ENCODE measurements around the gene EIF1AX.

The EIF1AX gene

GRCh38 chrX:20147561-20147960 is 5.9 kb upstream of the EIF1AX start:
- Histone ChIP-seq H3K4me3 (ENCODE audit: low read depth, low read length) (no peak overlapping the region), H3K27ac (no peak overlapping the region), H3K27me3 (ENCODE audit: insufficient read depth, low read depth, severe bottlenecking) (no peaks in the 10 kb centered on the region), H3K36me3 (no peaks in the 10 kb centered on the region), H3K9me3 (ENCODE audit: severe bottlenecking) (no peaks in the 10 kb centered on the region)
- no peak for DNase-seq
- TF ChIP-seq, protein P1, sequence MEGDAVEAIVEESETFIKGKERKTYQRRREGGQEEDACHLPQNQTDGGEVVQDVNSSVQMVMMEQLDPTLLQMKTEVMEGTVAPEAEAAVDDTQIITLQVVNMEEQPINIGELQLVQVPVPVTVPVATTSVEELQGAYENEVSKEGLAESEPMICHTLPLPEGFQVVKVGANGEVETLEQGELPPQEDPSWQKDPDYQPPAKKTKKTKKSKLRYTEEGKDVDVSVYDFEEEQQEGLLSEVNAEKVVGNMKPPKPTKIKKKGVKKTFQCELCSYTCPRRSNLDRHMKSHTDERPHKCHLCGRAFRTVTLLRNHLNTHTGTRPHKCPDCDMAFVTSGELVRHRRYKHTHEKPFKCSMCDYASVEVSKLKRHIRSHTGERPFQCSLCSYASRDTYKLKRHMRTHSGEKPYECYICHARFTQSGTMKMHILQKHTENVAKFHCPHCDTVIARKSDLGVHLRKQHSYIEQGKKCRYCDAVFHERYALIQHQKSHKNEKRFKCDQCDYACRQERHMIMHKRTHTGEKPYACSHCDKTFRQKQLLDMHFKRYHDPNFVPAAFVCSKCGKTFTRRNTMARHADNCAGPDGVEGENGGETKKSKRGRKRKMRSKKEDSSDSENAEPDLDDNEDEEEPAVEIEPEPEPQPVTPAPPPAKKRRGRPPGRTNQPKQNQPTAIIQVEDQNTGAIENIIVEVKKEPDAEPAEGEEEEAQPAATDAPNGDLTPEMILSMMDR (IDR thresholded peaks at IDR 0.05; ENCODE audit: low read depth, low read length), result no peak

- TF ChIP-seq, protein P1 (IDR thresholded peaks at IDR 0.05; ENCODE audit: low read depth, low read length), result no peak
- Histone ChIP-seq H3K27me3 (ENCODE audit: insufficient read depth, low read depth, severe bottlenecking) (no peaks in the 10 kb centered on the region), H3K27ac (no peak overlapping the region), H3K36me3 (peaks cover 12% of the 10 kb centered on the region), H3K9me3 (ENCODE audit: severe bottlenecking) (peaks cover 4% of the 10 kb centered on the region), H3K4me3 (ENCODE audit: low read depth, low read length) (no peak overlapping the region)
- DNase-seq, result no peak
Measured at GRCh38 chrX:20144491-20144890, 2.9 kb upstream of the EIF1AX start.

DNA sequence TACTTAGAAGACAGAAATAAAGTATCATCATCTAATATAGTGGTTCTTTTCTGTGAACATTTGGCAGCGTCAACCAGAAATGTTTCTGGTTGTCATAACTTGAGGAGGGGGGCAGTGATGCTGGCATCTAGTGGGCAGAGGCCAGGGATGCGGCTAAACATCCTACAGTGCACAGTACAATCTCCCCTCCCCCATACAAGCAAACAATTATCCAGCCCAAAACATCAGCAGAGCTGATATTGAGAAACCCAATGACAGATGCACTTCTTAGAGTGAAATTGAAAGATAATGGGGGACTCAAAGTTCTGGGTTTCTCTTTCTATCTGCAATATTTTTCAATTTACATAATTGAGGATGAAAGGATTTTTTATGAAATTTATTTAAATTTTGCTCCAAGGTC is 1.9 kb upstream of the EIF1AX start:
- Histone ChIP-seq H3K9me3 (ENCODE audit: severe bottlenecking) (peaks cover 4% of the 10 kb centered on the region), H3K27me3 (ENCODE audit: insufficient read depth, low read depth, severe bottlenecking) (no peaks in the 10 kb centered on the region), H3K36me3 (peaks cover 21% of the 10 kb centered on the region), H3K4me3 (ENCODE audit: low read depth, low read length) (no peak overlapping the region), H3K27ac (no peak overlapping the region)
- TF ChIP-seq, protein P1 (IDR thresholded peaks at IDR 0.05; ENCODE audit: low read depth, low read length), result peak; percentile 15; the same call in 1 of the 2 replicates
- DNase-seq, result no peak

DNA sequence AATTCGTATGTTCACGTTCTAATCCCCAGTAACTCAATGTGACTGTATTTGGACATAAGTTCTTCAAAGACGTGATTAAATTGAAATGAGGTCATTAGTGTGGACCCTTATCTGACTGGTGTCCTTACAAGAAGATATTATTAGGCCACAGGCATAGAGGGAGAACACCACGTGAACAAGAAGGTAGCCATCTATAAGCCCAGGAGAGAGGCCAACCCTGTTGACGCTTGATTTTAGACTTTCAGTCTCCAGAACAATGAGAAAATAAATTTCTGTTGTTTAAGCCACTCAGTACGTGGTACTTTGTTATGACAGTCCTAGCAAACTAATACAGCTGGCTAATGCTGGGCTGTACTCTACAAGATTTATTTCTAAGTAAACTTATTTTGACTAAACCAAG is 1.5 kb upstream of the EIF1AX start:
- peaks cover 4% of the 10 kb centered on the region for H3K9me3 ChIP-seq (ENCODE audit: severe bottlenecking)
- TF ChIP-seq, protein P1 (IDR thresholded peaks at IDR 0.05; ENCODE audit: low read depth, low read length), result no peak
- no peak overlapping the region for H3K4me3 ChIP-seq (ENCODE audit: low read depth, low read length)
- DNase-seq, result no peak
- H3K27me3 ChIP-seq (ENCODE audit: insufficient read depth, low read depth, severe bottlenecking), result no peaks in the 10 kb centered on the region
- no peak overlapping the region for H3K27ac ChIP-seq
- H3K36me3 ChIP-seq, result peaks cover 26% of the 10 kb centered on the region

GRCh38 chrX:20140420-20140819 is 1.2 kb downstream of the EIF1AX start:
- H3K27me3 ChIP-seq (ENCODE audit: insufficient read depth, low read depth, severe bottlenecking), result no peaks in the 10 kb centered on the region
- peak overlapping the region; percentile 99 for H3K4me3 ChIP-seq (ENCODE audit: low read depth, low read length)
- H3K9me3 ChIP-seq (ENCODE audit: severe bottlenecking), result peaks cover 4% of the 10 kb centered on the region
- no peak for DNase-seq
- no peak overlapping the region for H3K27ac ChIP-seq
- TF ChIP-seq, protein P1 (IDR thresholded peaks at IDR 0.05; ENCODE audit: low read depth, low read length), result no peak
- H3K36me3 ChIP-seq, result peaks cover 53% of the 10 kb centered on the region

GRCh38 chrX:20139966-20140365 is 1.7 kb downstream of the EIF1AX start:
- peaks cover 4% of the 10 kb centered on the region for H3K9me3 ChIP-seq (ENCODE audit: severe bottlenecking)
- H3K36me3 ChIP-seq, result peaks cover 57% of the 10 kb centered on the region
- no peaks in the 10 kb centered on the region for H3K27me3 ChIP-seq (ENCODE audit: insufficient read depth, low read depth, severe bottlenecking)
- no peak for DNase-seq
- H3K4me3 ChIP-seq (ENCODE audit: low read depth, low read length), result peak overlapping the region; percentile 99
- H3K27ac ChIP-seq, result no peak overlapping the region
- TF ChIP-seq, protein P1 (IDR thresholded peaks at IDR 0.05; ENCODE audit: low read depth, low read length), result no peak
